Ascending aorta (tissue), 2 donors: Measurements from ENCODE around the gene TLE1. TPM values are rescaled to one million over a fixed set of nuclear protein-coding genes. Genes with fewer than 3 reads are reported as not detected.

Experiments
- DNase-seq, 2 donors: peaks; one replicate each; pipeline ENCODE4 v3.0.0-alpha.2; 2019; ENCODE audit warnings: low spot score in 2 of 2
- H3K27ac ChIP-seq, 2 donors: fragments of 200-600 bp; sonication (generic); one replicate each; pipeline ENCODE4 v1.5.1; 2016 to 2017; ENCODE audit warnings: mild to moderate bottlenecking in 1 of 2
- H3K27me3 ChIP-seq: fragments of 200-600 bp; sonication (generic); one replicate; pipeline ENCODE4 v1.5.1; 2017
- H3K36me3 ChIP-seq, 2 donors: fragments of 200-600 bp; sonication (generic); one replicate each; pipeline ENCODE4 v1.5.1; 2016
- H3K4me1 ChIP-seq, 2 donors: fragments of 200-600 bp; sonication (generic); one replicate each; pipeline ENCODE4 v1.5.1; 2016 to 2017; ENCODE audit warnings: mild to moderate bottlenecking in 1 of 2
- H3K4me3 ChIP-seq, 2 donors: fragments of 200-600 bp; sonication (generic); one replicate each; pipeline ENCODE4 v1.5.1; 2016 to 2017; ENCODE audit warnings: mild to moderate bottlenecking in 1 of 2
- H3K9me3 ChIP-seq, 2 donors: fragments of 200-600 bp; sonication (generic); one replicate each; pipeline ENCODE4 v1.5.1; 2016
- intact Hi-C: fragments of 100-400 bp; cut with DNase I; formaldehyde crosslinking; loops from one replicate; pipeline ENCODE4 v1.15.1; 2023
- total RNA-seq: library from RNA; depleted of rRNA; stranded (reverse); fragments of >200 nt; gene quantifications from one replicate; pipeline ENCODE4 v1.1.0, GENCODE V29; 2016
- TF ChIP-seq, protein P1 (sequence below), 3 experiments: fragments of 200-600 bp in 2 of 3; fragments of 450-650 bp in 1 of 3; sonication (generic) in 2 of 3; IDR thresholded peaks; one replicate each; pipeline ENCODE4 v1.5.1; 2016 to 2019; ENCODE audit warnings: antibody characterized with exemption in 3 of 3, mild to moderate bottlenecking in 1 of 3, moderate library complexity in 1 of 3

TLE1 gene
- total RNA-seq, 1 donor from 2014 or later: 58.5 TPM

DNA sequence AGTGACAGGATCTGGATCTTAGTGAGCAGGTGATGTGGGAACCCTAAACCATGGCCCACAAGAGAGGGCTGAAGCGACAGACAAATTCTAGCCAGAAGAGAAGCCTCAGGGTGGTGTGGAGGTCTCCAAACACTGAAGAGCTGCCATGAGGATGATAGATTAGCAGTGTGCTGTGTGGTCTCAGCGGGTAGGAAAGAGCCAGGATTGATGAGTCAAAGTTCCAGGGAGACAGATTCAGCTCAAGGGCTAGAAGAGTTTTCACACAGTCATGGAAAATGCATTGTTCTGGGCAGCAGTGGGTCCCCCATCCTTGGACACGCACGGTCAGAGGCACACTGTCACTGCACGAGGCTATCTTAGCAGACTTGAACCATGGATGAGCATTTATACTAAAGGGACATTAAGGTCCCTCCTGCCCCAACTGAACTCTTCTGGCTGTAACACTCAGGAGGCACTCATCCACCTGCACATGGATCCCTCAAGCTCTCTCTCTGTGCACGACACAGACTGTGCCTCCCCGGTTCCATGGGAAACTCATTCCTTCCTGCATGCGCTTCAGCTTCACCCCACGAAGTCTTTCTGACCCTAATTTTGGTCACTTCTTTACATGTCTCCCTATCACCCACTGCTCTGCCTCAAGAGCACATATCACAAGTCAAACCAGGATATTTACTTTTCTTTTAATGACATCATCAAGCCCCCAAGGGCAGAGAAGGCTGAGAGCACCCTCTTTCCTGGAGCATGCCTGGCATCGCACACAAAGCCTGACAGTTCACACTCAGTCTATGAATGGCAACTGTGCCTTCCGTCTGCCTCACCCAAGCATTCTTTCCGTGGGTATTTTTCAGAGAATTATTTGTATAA lies 84.8 kb downstream of the TLE1 start:
- DNase-seq: no peak
- TF ChIP-seq, protein P1, sequence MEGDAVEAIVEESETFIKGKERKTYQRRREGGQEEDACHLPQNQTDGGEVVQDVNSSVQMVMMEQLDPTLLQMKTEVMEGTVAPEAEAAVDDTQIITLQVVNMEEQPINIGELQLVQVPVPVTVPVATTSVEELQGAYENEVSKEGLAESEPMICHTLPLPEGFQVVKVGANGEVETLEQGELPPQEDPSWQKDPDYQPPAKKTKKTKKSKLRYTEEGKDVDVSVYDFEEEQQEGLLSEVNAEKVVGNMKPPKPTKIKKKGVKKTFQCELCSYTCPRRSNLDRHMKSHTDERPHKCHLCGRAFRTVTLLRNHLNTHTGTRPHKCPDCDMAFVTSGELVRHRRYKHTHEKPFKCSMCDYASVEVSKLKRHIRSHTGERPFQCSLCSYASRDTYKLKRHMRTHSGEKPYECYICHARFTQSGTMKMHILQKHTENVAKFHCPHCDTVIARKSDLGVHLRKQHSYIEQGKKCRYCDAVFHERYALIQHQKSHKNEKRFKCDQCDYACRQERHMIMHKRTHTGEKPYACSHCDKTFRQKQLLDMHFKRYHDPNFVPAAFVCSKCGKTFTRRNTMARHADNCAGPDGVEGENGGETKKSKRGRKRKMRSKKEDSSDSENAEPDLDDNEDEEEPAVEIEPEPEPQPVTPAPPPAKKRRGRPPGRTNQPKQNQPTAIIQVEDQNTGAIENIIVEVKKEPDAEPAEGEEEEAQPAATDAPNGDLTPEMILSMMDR (IDR thresholded peaks at IDR 0.05): no peak
- H3K36me3 ChIP-seq: peaks cover 4 to 27% of the 10 kb centered on the region in 2 donors
- H3K9me3 ChIP-seq: no peaks in the 10 kb centered on the region
- H3K27ac ChIP-seq: peak overlapping the region; percentile 58 to 61
- no peak overlapping the region for H3K4me3 ChIP-seq
- H3K4me1 ChIP-seq: peaks cover 7 to 32% of the 10 kb centered on the region in 2 donors
- intact Hi-C loops: no loop called here
- no peaks in the 10 kb centered on the region for H3K27me3 ChIP-seq

DNA sequence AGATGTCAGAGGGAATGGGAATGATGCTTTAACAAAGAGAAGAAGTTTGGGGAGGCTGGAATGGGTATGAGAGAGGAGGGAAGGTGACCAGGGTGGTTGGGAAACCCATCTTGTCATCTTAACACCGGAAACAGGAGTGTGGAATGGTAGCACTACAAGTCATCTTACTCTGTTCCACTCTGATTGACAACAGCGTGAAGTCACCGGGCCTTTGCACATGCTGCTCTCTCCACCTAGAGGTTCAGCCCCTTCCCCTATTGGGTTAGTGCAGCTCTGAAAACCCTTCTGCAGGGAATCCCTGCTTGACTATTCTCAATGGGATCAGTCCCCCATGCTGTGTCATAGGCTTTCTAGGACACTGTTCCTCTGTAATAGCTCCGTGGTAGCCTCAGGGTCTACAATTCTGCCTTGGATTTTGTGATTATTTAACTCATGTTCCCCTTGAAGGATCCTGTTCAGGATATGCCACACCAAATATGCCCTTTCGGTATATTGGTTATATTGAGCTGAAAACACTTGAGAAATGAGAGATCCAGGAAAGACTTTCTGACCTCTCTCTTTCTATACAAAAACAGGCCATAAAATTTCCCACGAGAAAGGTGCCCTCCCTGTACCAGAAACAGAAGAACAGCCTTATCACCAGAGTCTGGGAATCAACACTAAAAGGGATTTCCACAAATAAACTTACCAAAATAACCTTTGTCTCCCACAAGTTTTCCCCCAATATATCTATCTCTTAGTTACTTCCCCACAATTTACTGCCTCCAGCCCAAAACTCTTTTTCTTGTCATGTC lies 86.3 kb downstream of the TLE1 start:
- Histone ChIP-seq H3K4me1 (peaks cover 7 to 43% of the 10 kb centered on the region in 2 donors), H3K27me3 (no peaks in the 10 kb centered on the region), H3K27ac (peak overlapping the region in 1 of 2 donors; percentile 15), H3K36me3 (peaks cover 4 to 15% of the 10 kb centered on the region in 2 donors), H3K4me3 (no peak overlapping the region), H3K9me3 (no peaks in the 10 kb centered on the region)
- DNase-seq: no peak
- intact Hi-C loops: no loop called here
- TF ChIP-seq, protein P1 (IDR thresholded peaks at IDR 0.05): no peak

DNA sequence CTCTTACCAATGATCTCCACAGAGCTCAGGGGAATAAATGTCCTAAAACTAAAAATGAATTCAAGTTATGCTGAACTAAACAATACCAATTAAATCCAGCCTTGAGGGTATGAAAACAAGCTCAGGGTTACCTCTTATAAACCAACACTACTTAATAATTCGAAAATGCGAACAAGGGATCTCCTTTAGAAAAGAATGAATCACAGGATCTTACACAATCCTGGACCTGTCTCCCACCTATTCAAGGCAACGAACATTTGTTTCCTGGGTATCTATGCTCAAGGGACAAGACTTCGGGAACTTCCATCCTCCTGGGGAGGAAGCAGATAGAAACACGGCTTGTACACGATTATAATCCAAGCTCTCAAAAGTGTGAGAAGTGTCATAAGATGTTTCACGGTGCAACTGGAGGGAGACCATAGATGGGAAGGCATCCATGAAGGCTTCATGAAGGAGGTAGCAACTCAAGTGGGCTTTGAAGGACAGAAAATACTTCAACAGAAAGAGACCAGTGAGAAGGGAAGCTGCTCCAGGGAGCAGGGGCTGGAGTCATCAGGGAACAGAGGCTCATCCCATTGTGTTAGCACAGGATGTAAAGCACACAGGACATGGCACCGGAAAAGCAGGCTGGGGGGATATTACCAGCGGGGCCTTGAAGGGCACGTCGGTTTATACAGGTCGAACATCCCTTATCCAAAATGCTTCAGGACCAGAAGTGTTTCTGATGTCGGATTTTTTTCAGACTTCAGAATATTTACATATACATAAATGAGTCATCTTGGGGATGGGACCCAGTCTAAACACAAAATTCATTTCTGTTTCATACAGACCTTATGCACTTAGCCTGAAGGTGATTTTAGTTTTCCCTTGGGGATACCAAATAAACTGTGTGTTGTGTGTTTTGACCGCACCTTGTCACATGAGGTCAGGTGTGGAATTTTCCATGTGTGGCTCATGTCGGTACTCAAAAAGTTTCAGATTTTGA lies 87.4 kb downstream of the TLE1 start:
- TF ChIP-seq, protein P1 (IDR thresholded peaks at IDR 0.05): no peak
- DNase-seq: no peak
- intact Hi-C loops: no loop called here
- Histone ChIP-seq H3K9me3 (no peaks in the 10 kb centered on the region), H3K27ac (peak overlapping the region; percentile 30 to 39), H3K4me3 (no peak overlapping the region), H3K27me3 (no peaks in the 10 kb centered on the region), H3K36me3 (peaks cover 4 to 6% of the 10 kb centered on the region in 2 donors), H3K4me1 (peaks cover 7 to 49% of the 10 kb centered on the region in 2 donors)

DNA sequence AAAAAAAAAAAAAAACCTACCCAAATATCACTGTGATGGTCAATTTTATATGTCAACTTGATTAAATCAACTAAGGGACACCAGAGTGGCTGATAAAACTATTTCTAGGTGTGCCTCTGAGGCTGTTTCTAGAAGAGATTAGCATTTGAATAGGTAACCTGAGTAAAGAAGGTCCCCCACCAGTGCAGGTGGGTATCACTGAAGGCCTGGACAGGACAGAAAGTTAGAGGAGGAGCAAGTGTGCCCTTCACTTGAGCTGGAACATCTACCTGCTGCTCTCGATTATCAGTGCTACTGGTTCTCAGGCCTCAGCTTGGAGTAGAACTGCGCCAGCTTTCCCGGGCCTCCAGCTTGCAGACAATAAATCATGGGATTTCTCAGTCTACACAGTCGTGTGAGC lies 88.7 kb downstream of the TLE1 start:
- Histone ChIP-seq H3K27ac (peak overlapping the region; percentile 39 to 54), H3K4me1 (peaks cover 7 to 49% of the 10 kb centered on the region in 2 donors), H3K36me3 (peaks cover 4% of the 10 kb centered on the region in 2 donors), H3K27me3 (no peaks in the 10 kb centered on the region), H3K9me3 (no peaks in the 10 kb centered on the region), H3K4me3 (no peak overlapping the region)
- TF ChIP-seq, protein P1 (IDR thresholded peaks at IDR 0.05): no peak
- no peak for DNase-seq
- intact Hi-C loops: no loop called here

DNA sequence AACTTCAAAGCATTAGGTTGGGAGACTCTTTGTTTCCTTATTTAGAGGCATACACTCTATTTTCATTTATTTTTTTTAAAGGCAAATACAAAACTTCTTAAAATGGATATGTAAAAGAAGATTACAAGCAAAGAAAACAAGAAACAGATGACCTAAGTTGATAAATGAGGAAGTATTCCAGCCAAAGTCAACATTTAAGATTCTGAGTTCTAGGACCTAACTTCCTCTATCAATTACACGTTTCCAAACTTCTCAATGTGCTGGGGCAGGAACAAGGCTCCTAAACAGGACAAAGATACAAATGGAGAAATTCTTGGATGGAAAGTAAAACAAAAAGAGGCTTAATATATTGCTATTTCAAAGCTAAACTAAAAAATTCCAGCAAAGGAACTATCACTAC lies 89.5 kb downstream of the TLE1 start:
- H3K36me3 ChIP-seq: peaks cover 4% of the 10 kb centered on the region in 2 donors
- H3K4me3 ChIP-seq: no peak overlapping the region
- H3K4me1 ChIP-seq: peaks cover 7 to 51% of the 10 kb centered on the region in 2 donors
- H3K27ac ChIP-seq: peak overlapping the region; percentile 54 to 66
- H3K9me3 ChIP-seq: no peaks in the 10 kb centered on the region
- TF ChIP-seq, protein P1 (IDR thresholded peaks at IDR 0.05): no peak
- H3K27me3 ChIP-seq: no peaks in the 10 kb centered on the region
- intact Hi-C loops: no loop called here
- DNase-seq: no peak
